ENCODE data around the gene ADGRG7.

The ADGRG7 gene

GRCh38 chr3:100726706-100727105 is 117.3 kb downstream of the ADGRG7 start:
- peaks cover 35 to 43% of the 10 kb centered on the region in 2 donors for H3K36me3 ChIP-seq (ENCODE audit: control insufficient read depth in 2 of 2, insufficient read depth in 2 of 2, low read length in 2 of 2)
- no peak overlapping the region for H3K27ac ChIP-seq (ENCODE audit: low read depth in 2 of 2, low read length in 2 of 2)
- H3K9ac ChIP-seq (ENCODE audit: low read depth in 1 of 2, low read length in 2 of 2) = no peak overlapping the region
- no peak overlapping the region for H3K4me3 ChIP-seq (ENCODE audit: low read length in 2 of 2)
- H3K9me3 ChIP-seq (ENCODE audit: control insufficient read depth in 2 of 2, low read length in 2 of 2) = no peaks in the 10 kb centered on the region
- no peaks in the 10 kb centered on the region for H3K27me3 ChIP-seq (ENCODE audit: control insufficient read depth in 2 of 2, insufficient read depth in 2 of 2, low read length in 2 of 2)
- H3K4me1 ChIP-seq (ENCODE audit: control insufficient read depth in 2 of 2, insufficient read depth in 2 of 2, low read length in 2 of 2) = no peaks in the 10 kb centered on the region

- no peak overlapping the region for H3K4me3 ChIP-seq (ENCODE audit: low read length in 2 of 2)
- no peaks in the 10 kb centered on the region for H3K4me1 ChIP-seq (ENCODE audit: control insufficient read depth in 2 of 2, insufficient read depth in 2 of 2, low read length in 2 of 2)
- H3K9me3 ChIP-seq (ENCODE audit: control insufficient read depth in 2 of 2, low read length in 2 of 2) = no peaks in the 10 kb centered on the region
- H3K27me3 ChIP-seq (ENCODE audit: control insufficient read depth in 2 of 2, insufficient read depth in 2 of 2, low read length in 2 of 2) = no peaks in the 10 kb centered on the region
- no peak overlapping the region for H3K9ac ChIP-seq (ENCODE audit: low read depth in 1 of 2, low read length in 2 of 2)
- H3K27ac ChIP-seq (ENCODE audit: low read depth in 2 of 2, low read length in 2 of 2) = no peak overlapping the region
- peaks cover 38 to 51% of the 10 kb centered on the region in 2 donors for H3K36me3 ChIP-seq (ENCODE audit: control insufficient read depth in 2 of 2, insufficient read depth in 2 of 2, low read length in 2 of 2)
These were observed 121.1 kb downstream of the ADGRG7 start for GRCh38 chr3:100730524-100730923.

- Histone ChIP-seq H3K9ac (ENCODE audit: low read depth in 1 of 2, low read length in 2 of 2) (no peak overlapping the region), H3K4me1 (ENCODE audit: control insufficient read depth in 2 of 2, insufficient read depth in 2 of 2, low read length in 2 of 2) (no peaks in the 10 kb centered on the region), H3K36me3 (ENCODE audit: control insufficient read depth in 2 of 2, insufficient read depth in 2 of 2, low read length in 2 of 2) (peaks cover 43 to 54% of the 10 kb centered on the region in 2 donors), H3K27me3 (ENCODE audit: control insufficient read depth in 2 of 2, insufficient read depth in 2 of 2, low read length in 2 of 2) (no peaks in the 10 kb centered on the region), H3K27ac (ENCODE audit: low read depth in 2 of 2, low read length in 2 of 2) (no peak overlapping the region), H3K4me3 (ENCODE audit: low read length in 2 of 2) (no peak overlapping the region), H3K9me3 (ENCODE audit: control insufficient read depth in 2 of 2, low read length in 2 of 2) (no peaks in the 10 kb centered on the region)
These were observed 123.0 kb downstream of the ADGRG7 start for GRCh38 chr3:100732435-100732834.

GRCh38 chr3:100737334-100737733 is 127.9 kb downstream of the ADGRG7 start:
- Histone ChIP-seq H3K9me3 (ENCODE audit: control insufficient read depth in 2 of 2, low read length in 2 of 2) (no peaks in the 10 kb centered on the region), H3K27ac (ENCODE audit: low read depth in 2 of 2, low read length in 2 of 2) (no peak overlapping the region), H3K36me3 (ENCODE audit: control insufficient read depth in 2 of 2, insufficient read depth in 2 of 2, low read length in 2 of 2) (peaks cover 62 to 64% of the 10 kb centered on the region in 2 donors), H3K27me3 (ENCODE audit: control insufficient read depth in 2 of 2, insufficient read depth in 2 of 2, low read length in 2 of 2) (no peaks in the 10 kb centered on the region), H3K4me3 (ENCODE audit: low read length in 2 of 2) (no peak overlapping the region), H3K4me1 (ENCODE audit: control insufficient read depth in 2 of 2, insufficient read depth in 2 of 2, low read length in 2 of 2) (no peaks in the 10 kb centered on the region), H3K9ac (ENCODE audit: low read depth in 1 of 2, low read length in 2 of 2) (no peak overlapping the region)

- H3K9ac ChIP-seq (ENCODE audit: low read depth in 1 of 2, low read length in 2 of 2) = no peak overlapping the region
- H3K36me3 ChIP-seq (ENCODE audit: control insufficient read depth in 2 of 2, insufficient read depth in 2 of 2, low read length in 2 of 2) = peaks cover 66 to 72% of the 10 kb centered on the region in 2 donors
- no peak overlapping the region for H3K4me3 ChIP-seq (ENCODE audit: low read length in 2 of 2)
- H3K27me3 ChIP-seq (ENCODE audit: control insufficient read depth in 2 of 2, insufficient read depth in 2 of 2, low read length in 2 of 2) = no peaks in the 10 kb centered on the region
- H3K9me3 ChIP-seq (ENCODE audit: control insufficient read depth in 2 of 2, low read length in 2 of 2) = no peaks in the 10 kb centered on the region
- H3K27ac ChIP-seq (ENCODE audit: low read depth in 2 of 2, low read length in 2 of 2) = no peak overlapping the region
- no peaks in the 10 kb centered on the region for H3K4me1 ChIP-seq (ENCODE audit: control insufficient read depth in 2 of 2, insufficient read depth in 2 of 2, low read length in 2 of 2)
These were observed 130.8 kb downstream of the ADGRG7 start for GRCh38 chr3:100740207-100740606.

- Histone ChIP-seq H3K4me1 (ENCODE audit: control insufficient read depth in 2 of 2, insufficient read depth in 2 of 2, low read length in 2 of 2) (no peaks in the 10 kb centered on the region), H3K27me3 (ENCODE audit: control insufficient read depth in 2 of 2, insufficient read depth in 2 of 2, low read length in 2 of 2) (no peaks in the 10 kb centered on the region), H3K9ac (ENCODE audit: low read depth in 1 of 2, low read length in 2 of 2) (no peak overlapping the region), H3K27ac (ENCODE audit: low read depth in 2 of 2, low read length in 2 of 2) (no peak overlapping the region), H3K9me3 (ENCODE audit: control insufficient read depth in 2 of 2, low read length in 2 of 2) (no peaks in the 10 kb centered on the region), H3K36me3 (ENCODE audit: control insufficient read depth in 2 of 2, insufficient read depth in 2 of 2, low read length in 2 of 2) (peaks cover 62 to 65% of the 10 kb centered on the region in 2 donors), H3K4me3 (ENCODE audit: low read length in 2 of 2) (no peak overlapping the region)
These were observed 134.1 kb downstream of the ADGRG7 start for GRCh38 chr3:100743535-100743934.

GRCh38 chr3:100744671-100745070 is 135.3 kb downstream of the ADGRG7 start:
- Histone ChIP-seq H3K9ac (ENCODE audit: low read depth in 1 of 2, low read length in 2 of 2) (no peak overlapping the region), H3K4me1 (ENCODE audit: control insufficient read depth in 2 of 2, insufficient read depth in 2 of 2, low read length in 2 of 2) (no peaks in the 10 kb centered on the region), H3K9me3 (ENCODE audit: control insufficient read depth in 2 of 2, low read length in 2 of 2) (no peaks in the 10 kb centered on the region), H3K4me3 (ENCODE audit: low read length in 2 of 2) (no peak overlapping the region), H3K36me3 (ENCODE audit: control insufficient read depth in 2 of 2, insufficient read depth in 2 of 2, low read length in 2 of 2) (peaks cover 63 to 72% of the 10 kb centered on the region in 2 donors), H3K27me3 (ENCODE audit: control insufficient read depth in 2 of 2, insufficient read depth in 2 of 2, low read length in 2 of 2) (no peaks in the 10 kb centered on the region), H3K27ac (ENCODE audit: low read depth in 2 of 2, low read length in 2 of 2) (no peak overlapping the region)

Measured in mucosa of rectum (tissue), 2 donors.